ENCODE data around the gene SIGLEC11. TPM values are rescaled to one million over a fixed set of nuclear protein-coding genes. Genes with fewer than 3 reads are reported as not detected.

SIGLEC11 gene
- total RNA-seq, 6 experiments from 2014 or later = 0.74 to 3.0 (median 1.7) TPM

DNA sequence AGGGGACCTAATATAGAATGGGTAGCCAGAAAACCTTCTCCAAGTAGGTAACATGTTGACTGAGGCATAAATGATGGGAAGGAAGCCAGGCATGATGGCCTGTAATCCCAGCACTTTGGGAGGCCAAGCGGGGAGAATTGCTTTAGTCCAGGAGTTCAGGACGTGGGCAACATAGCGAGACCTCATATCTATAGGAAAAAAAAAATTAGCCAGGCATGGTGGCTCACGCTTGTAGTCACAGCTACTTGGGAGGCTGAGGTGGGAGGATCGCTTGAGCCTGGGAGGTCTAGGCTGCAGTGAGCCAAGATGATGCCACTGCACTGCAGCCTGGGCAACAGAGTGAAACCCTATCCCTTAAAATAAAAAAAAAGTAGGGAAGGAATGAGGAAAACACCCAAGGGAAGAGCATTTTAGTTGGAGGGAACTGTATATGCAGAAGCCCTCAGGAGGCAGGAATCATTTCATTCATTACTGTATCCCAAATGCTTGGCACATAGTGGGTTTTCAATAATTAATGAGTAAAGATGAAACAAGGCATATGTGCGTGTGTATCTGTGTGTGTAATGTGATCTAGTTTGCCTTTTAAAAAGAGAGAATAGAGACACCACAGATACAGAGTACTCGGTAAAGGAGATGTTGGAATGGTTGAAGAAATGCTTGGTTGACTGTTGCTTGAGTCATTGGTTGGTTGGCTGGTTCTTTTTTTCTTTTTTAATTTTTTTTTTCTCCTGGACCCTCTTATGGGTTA is 29.5 kb downstream of the SIGLEC11 start:
- WGBS (ENCODE audit: insufficient coverage, low coverage, low lambda C conversion rate, missing lambda C conversion rate) = 46% methylated on average over 7 of the region's 7 CpGs
- Histone ChIP-seq H3K27me3 (no peaks in the 10 kb centered on the region), H3K27ac (no peak overlapping the region), H3K4me3 (peak overlapping the region; percentile 95 to 98 (median 98)), H3K4me1 (peaks cover 0 to 26% (median 8%) of the 10 kb centered on the region in 4 donors), H3K36me3 (peaks cover 0 to 31% (median 20%) of the 10 kb centered on the region in 4 donors), H3K9me3 (no peaks in the 10 kb centered on the region)
- intact Hi-C loops (cut with DNase I) = no loop called here
- TF ChIP-seq, protein P1, sequence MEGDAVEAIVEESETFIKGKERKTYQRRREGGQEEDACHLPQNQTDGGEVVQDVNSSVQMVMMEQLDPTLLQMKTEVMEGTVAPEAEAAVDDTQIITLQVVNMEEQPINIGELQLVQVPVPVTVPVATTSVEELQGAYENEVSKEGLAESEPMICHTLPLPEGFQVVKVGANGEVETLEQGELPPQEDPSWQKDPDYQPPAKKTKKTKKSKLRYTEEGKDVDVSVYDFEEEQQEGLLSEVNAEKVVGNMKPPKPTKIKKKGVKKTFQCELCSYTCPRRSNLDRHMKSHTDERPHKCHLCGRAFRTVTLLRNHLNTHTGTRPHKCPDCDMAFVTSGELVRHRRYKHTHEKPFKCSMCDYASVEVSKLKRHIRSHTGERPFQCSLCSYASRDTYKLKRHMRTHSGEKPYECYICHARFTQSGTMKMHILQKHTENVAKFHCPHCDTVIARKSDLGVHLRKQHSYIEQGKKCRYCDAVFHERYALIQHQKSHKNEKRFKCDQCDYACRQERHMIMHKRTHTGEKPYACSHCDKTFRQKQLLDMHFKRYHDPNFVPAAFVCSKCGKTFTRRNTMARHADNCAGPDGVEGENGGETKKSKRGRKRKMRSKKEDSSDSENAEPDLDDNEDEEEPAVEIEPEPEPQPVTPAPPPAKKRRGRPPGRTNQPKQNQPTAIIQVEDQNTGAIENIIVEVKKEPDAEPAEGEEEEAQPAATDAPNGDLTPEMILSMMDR (IDR thresholded peaks at IDR 0.05) = no peak
- no peak for TF ChIP-seq POLR2A (IDR thresholded peaks at IDR 0.05)
- no peak for ATAC-seq
- DNase-seq = no peak

- H3K36me3 ChIP-seq = peaks cover 0 to 31% (median 20%) of the 10 kb centered on the region in 4 donors
- ATAC-seq = peak in 2 of 4 donors; percentile 2 to 15
- intact Hi-C loops (cut with DNase I) = no loop called here
- DNase-seq = peak; percentile 60 to 68 (median 63)
- no peaks in the 10 kb centered on the region for H3K27me3 ChIP-seq
- no peaks in the 10 kb centered on the region for H3K9me3 ChIP-seq
- TF ChIP-seq, protein P1 (IDR thresholded peaks at IDR 0.05) = no peak
- no peak for TF ChIP-seq POLR2A (IDR thresholded peaks at IDR 0.05)
- H3K4me3 ChIP-seq = peak overlapping the region; percentile 95 to 98 (median 98)
- H3K4me1 ChIP-seq = peaks cover 0 to 26% (median 8%) of the 10 kb centered on the region in 4 donors
- WGBS (ENCODE audit: insufficient coverage, low coverage, low lambda C conversion rate, missing lambda C conversion rate) = 36% methylated on average over 6 of the region's 15 CpGs
- no peak overlapping the region for H3K27ac ChIP-seq
These were observed 30.4 kb downstream of the SIGLEC11 start for GRCh38 chr19:49930483-49931011.

- Histone ChIP-seq H3K4me3 (peak overlapping the region; percentile 95 to 98 (median 98)), H3K4me1 (peaks cover 0 to 31% (median 8%) of the 10 kb centered on the region in 4 donors), H3K27me3 (no peaks in the 10 kb centered on the region), H3K9me3 (no peaks in the 10 kb centered on the region), H3K36me3 (peaks cover 0 to 31% (median 20%) of the 10 kb centered on the region in 4 donors), H3K27ac (peak overlapping the region; percentile 86 to 93 (median 92))
- ATAC-seq = peak; percentile 71 to 89 (median 78)
- DNase-seq = peak; percentile 92 to 97 (median 96)
- peak; percentile 68 for TF ChIP-seq POLR2A (IDR thresholded peaks at IDR 0.05)
- TF ChIP-seq, protein P1 (IDR thresholded peaks at IDR 0.05) = peak in 1 of 4 donors; percentile 5
- WGBS (ENCODE audit: insufficient coverage, low coverage, low lambda C conversion rate, missing lambda C conversion rate) = 3% methylated on average over 26 of the region's 43 CpGs
- intact Hi-C loops (cut with DNase I) = no loop called here
These were observed 31.1 kb downstream of the SIGLEC11 start for GRCh38 chr19:49929611-49930482.

GRCh38 chr19:49929121-49929610 is 31.8 kb downstream of the SIGLEC11 start, which contains the start of the genes ATF5 and NUP62:
Gene ATF5 (plus strand): TSS chr19:49929205. CDS start chr19:49930851, 1,646 bp downstream.
Gene NUP62 (minus strand): TSS chr19:49929504. CDS start chr19:49909807, 19,697 bp downstream.
- H3K4me3 ChIP-seq = peak within 1 kb of the TSS; percentile 95 to 98 (median 98)
- peaks cover 0 to 31% (median 8%) of the 10 kb centered on the region in 4 donors for H3K4me1 ChIP-seq
- TF ChIP-seq POLR2A (IDR thresholded peaks at IDR 0.05) = peak; percentile 96
- TF ChIP-seq, protein P1 (IDR thresholded peaks at IDR 0.05) = no peak
- intact Hi-C loops (cut with DNase I) = no loop called here
- H3K9me3 ChIP-seq = no peaks in the 10 kb centered on the region
- DNase-seq = peak; percentile 88 to 91 (median 90)
- H3K27ac ChIP-seq = peak within 1 kb of the TSS; percentile 86 to 93 (median 92)
- under 1% methylated on average over 34 of the region's 48 CpGs for WGBS (ENCODE audit: insufficient coverage, low coverage, low lambda C conversion rate, missing lambda C conversion rate)
- H3K36me3 ChIP-seq = peaks cover 0 to 31% (median 20%) of the 10 kb centered on the region in 4 donors
- H3K27me3 ChIP-seq = no peaks in the 10 kb centered on the region
- ATAC-seq = peak; percentile 52 to 75 (median 67)

All from right lobe of liver (tissue), 6 donors.